Measurements from ENCODE around the gene NINL.
"Not testable (repeated sequence)": the region's sequence is repeated elsewhere in the genome, so short reads cannot be mapped to it uniquely, and the experiment has no call there.

NINL gene
- total RNA-seq = 1.2 to 2.1 reads per million in 2 donors

DNA sequence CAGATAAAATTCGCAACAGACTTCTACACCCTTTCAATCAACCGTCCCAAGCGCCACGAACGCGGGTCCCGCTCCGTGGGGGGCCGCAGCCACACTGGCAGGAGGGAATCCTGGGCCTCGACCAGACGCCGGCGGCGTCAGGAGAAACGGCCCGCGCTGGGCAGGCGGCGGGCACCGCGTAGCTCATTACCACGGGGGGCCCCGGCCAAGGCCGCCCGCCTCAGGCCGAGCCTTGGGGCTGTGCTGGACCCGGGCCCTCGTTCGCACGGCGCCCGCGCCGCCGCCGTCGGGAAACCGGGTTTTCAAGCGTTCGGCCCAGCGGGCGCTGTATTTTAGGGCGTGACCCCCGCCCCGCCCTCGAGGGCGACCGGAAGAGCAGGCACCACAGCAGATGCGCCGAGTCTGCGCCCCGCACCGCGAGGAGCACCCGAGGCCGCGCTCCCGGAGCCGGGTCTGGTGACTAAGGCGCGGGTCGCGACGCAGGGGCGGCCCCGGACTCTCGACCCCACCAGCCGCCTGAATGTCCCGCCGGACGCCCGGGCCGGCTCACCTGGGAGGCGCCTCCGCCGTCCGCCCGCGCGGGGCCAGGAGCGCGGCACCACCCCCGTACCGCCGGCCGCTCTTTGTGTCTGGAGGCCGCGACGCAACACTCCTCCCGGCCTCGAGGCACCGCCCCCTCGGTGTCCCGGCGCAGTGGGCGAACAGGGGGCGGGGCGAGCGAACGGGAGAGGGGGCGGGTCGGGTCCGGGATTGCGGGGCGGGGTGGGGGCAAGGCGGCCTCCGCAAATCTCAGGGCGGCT lies at the start of gene NINL:
TSS of gene NINL (minus strand) at position 627 of the 800 bp plus-strand sequence. CDS start 58,944 bp downstream, outside the sequence.
- DNase-seq = peak in 4 of 5 experiments; percentile 6 to 73 (median 34)

DNA sequence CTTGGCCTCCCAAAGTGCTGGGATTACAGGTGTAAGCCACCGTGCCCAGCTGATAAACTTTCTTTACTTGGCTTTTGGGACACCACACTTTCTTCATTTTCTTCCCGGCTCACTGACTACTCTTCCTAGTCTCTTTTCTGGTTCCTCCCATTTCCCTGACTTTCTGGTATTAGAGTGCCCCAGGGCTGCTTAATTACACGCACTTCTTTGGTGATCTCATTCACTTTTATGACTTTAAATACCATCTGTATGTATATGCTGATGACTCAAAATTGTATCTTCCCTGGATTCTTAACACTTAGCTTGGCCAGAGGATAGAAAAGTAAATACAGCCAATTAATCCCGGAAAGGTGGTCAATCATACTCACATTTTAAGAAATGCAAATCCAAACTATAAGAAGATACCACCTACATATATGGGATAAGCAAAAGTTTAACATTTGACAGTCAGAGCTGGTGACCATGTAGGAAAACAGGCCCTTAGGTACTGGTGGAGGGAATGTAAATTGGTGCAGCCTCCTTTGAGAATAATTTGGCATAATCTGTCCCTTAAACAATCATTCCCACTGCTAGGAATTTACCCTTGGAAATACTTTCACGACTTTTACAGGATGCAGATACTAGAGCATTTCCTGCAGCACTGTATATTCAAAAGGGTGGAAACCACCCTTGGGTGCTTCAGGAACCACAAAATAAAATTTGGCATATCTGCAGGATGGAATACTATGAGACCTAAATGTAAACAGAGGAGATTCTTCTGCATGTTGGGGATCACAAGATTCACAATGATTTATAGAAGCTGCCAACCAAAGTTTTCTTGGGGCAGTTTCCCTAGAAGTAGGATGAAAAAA lies 47.8 kb upstream of the NINL start:
- no peak for DNase-seq

DNA sequence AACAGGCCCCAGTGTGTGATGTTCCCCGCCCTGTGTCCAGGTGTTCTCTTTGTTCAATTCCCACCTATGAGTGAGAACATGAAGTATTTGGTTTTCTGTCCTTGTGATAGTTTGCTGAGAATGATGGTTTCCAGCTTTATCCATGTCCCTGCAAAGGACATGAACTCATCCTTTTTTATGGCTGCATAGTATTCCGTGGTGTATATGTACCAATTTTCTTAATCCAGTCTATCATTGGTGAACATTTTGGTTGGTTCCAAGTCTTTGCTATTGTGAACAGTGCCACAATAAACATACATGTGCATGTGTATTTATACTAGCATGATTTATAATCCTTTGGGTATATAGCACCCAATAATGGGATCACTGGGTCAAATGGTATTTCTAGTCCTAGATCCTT lies 45.3 kb upstream of the NINL start:
- DNase-seq = not testable (repeated sequence)

DNA sequence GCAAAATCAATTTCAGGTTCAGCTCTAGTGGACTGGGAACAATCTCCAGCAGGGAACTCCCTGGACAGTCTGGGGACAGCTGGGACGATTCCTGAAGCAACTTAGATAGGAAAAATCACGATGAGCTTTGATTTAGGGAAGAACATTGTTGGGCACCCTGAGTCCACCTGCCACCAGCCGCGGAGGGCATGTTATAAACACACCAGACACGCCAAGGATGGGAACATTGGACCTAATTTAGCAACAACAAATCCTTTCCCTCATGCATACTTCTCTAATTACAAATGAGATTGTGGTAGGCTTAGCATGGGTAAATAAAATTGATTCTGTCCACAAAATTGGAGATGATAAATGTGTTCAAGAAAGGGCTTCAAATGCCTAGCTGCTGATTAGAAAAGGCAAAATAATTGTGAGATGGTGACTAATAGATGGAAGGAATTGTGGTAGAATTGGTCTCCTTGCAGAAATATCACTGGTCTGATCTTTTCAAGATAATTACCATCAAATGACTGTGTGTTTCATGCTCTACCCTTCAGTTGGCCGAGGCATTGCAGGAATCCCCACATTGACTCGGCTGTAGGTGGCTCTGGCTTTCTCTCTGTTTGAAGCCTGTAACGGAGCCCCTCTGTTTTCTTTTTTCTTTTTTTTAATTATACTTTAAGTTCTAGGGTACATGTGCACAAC lies 44.6 kb upstream of the NINL start:
- peak in 1 of 5 experiments; percentile 57 for DNase-seq

DNA sequence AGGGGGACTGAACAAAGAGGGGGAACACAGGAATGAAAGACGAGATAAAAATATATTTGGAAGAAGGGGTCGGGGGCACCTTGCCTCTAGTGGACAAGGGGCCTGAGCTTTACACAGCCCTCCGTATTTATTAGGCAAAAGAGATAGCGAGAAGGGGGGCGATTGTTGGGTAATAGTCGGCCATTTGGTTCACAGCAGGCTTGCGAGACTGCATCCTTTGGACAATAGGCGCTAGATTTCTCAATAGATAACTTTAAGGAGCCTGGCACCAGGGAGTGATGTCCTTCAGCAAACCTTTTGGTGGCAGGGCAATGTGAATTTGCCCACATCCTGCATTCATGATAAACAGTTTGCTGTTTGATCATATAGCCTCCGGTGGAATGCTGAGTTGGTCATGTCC lies 41.4 kb upstream of the NINL start:
- DNase-seq = no peak

DNA sequence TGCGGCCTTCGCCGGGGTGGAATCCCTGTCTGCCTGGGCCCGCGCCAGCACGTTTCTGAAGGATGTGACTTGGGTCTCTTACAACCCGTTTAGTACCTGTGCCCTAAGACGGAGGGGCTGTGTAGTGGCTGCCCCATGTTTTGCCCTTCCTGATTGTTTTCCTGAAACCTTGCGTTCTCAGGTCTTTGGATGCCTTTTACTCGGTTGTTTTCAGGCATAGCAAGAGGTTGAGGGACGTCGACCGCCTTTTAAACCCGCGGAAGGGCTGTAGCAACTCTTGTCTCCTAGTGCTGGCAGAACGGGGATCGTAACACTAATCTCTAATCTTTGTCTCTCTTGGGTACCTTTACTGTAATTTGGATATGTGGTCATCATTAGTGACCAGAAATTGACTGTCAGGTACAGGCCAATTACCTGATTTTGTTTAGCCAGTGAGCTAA lies 39.2 kb upstream of the NINL start:
- no peak for DNase-seq

DNA sequence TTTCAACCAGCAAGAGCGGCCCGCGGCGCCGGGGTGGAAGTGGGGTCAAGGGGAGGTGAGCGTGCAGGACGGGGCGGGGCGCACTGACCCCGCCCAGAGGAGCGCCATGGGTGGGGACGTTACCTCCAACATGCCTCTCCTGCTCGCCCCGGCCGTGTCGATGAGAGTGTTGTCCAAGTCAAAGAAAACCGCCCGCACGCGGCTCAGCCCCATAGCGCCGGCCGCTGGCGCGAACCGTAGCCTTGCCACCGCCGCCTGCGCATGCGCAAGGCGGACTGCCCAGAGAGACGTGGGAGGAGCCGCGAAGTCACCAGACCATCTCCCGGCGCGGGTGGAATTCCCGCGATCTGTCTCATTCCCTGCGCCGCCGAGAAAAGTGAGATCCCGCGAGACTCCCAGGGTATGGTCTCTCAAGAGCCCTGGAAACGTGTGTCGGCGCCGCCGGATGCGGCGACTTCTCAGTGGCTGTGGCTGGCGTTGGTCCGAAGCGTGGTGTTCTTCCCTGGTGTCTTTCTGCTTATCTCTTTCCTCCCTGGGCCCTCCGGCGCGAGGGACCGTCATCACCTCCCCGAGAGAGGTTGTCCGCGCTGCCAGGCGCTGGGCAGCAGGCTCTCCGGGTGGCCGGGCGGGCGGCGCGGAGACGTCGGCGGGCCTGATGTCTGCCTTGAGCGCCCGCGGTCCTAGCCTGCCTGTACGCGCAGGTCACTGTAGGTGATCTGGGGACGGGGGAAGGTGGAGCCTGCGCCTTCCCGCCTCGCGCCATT lies 38.6 kb upstream of the NINL start, which contains the start of gene NANP:
TSS of gene NANP (minus strand) at position 279 of the 764 bp plus-strand sequence. CDS start at position 213, 66 bp downstream.
- DNase-seq = peak; percentile 51 to 94 (median 75)

DNA sequence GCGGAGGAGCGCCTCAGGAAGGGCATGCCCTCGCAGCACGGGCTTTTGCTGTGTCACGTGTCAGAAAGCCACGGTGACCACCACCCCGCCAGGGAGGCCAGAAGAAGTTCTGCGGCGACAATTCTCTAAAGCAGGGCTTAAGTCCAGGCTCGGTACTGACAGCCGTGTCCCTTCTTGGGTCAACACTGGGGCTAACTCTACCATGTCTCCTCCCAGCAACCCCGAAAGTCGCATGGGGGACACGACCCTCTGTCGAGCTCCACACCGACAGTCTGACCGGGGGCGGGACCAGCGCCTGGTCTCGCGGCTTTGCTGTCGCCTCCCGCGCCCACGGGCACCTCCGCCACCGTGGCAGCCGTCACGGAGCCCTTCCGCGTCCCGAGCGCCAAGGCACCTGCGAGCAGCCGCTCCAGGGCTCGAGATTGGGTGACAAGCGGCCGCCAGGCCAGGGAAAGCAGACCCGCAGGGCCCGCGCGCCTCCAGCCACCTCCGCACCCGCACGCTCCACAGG lies 37.9 kb upstream of the NINL start:
- DNase-seq = peak; percentile 3 to 37 (median 13)

DNA sequence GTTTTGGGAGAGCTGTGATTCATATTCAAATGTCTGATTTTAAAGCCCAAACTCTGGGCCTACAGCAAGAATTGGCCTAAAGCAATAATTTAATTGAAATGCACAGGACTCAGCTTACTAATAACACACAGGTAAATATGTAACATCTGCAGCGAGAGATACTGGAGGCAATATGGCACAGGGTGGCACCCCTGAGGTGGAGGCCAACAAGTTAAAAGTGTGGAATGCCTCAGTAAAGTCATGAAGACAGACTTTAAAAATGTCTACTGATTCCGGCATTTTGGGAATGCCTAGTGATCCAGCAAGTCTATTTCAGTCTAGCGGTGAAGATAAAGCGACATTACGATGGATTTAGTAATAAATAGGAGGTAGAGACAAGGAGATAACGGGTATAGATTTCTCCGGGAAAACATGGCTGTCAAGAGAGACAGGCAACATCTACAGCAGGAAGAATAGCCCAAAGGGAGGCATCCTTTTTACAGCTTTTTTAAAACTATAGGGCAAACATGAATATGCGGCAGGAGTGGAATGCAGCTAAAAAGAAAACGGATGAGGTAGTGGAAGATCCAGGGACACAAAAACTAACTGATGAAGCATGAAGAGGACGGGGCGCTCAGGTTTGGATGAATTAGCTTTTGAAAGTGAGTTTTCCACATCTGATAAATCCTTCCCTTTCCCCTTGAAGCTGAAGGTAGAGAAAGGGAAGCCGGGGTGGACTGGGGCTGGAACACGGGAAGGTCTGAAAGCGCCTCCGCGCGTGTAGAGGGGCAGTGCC lies 37.3 kb upstream of the NINL start:
- no peak for DNase-seq

DNA sequence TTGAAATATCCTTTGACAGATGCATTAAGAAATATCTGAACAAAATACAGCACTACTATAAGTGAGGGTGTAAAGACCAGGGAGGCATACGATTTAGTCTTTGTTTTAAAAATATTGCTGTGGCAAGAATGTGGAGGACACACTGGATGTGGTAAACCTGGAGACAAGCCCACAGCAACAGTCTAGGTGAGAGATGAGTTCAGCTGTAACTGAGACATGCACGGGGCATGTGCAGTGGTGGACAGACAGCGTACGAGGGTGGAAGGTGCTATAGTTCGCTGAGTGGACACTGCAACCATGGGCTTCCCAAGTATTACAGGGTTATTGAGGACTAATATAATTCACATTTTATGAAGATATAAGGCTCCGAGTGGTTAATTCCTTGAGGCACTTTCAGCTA lies 36.7 kb upstream of the NINL start:
- no peak for DNase-seq

DNA sequence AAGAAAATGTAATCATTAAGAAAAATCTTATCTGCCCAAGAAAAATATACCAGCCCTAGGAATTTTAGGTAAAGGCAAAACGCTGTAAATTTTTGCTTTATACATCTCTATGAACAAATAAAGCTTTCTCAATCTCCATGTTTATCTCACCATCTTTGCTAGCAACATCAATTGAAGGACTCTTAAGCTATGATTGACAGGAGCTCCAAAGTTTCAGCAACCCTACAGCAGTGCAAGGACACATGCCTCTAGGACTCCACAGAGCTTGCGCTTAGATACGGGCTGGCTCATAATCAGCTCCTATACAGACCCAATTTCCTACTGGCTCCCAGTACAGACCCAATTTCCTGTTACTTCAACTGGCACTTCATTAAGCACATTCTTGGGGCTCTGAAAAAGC lies 34.2 kb upstream of the NINL start:
- DNase-seq = no peak

DNA sequence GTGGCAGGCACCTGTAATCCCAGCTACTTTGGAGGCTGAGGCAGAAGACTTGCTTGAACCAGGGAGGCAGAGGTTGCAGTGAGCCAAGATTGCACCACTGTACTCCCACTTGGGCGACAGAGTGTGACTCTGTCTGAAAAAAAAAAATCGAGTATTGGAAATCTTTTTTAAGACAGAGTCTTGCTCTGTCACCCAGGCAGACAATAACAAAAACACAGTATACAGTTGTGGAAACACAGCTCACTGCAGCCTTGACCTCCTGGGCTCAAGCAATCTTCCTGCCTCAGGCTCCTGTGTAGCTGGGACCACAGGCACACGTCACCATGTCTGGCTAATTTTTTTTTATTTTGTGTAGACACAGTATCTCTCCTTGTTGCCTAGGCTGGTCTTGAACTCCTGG lies 23.4 kb upstream of the NINL start:
- no peak for DNase-seq

DNA sequence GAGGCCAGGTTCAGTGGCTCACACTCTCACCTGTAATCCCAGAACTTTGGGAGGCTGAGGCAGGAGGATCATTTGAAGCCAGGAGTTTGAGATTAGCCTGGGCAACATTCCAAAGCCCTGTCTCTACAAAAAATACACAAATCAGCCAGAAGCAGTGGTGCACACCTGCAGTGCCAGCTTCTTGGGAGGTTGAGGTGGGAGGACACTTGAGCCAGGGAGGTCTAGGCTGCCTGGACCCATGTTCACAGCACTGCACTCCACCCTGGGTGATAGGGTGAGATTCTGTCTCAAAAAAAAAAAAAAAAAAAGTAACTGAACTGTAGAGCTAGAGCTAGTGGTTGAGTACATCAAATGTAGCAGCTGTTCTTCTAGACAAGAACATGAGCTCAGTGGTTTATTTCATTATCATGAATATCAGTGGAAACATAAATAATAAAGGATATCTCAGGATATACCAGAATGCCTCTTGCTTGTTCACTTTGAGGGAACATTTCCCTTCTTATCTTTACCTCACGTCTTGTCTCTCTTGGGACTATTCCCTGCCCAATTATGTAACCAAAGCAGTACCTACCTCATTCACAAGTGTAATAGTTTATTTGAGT lies 20.9 kb upstream of the NINL start:
- no peak for DNase-seq

DNA sequence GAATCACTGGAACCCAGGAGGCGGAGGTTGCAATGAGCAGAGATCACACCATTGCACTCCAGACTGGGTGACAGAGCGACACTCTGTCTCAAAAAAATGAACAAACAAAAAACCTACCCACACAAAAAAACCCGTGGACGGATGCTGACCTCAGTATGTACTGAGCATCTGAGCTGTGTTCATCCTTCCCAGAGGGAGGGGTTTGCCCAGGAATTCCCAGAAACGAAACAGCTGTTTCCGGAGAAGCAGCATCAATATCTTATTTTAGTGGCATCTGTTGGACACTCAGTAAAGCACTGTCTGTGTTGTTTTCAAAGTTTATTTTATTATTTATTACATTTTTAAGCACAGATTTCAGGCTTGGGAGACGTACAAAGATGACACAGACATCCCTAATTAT lies 19.8 kb upstream of the NINL start:
- no peak for DNase-seq

DNA sequence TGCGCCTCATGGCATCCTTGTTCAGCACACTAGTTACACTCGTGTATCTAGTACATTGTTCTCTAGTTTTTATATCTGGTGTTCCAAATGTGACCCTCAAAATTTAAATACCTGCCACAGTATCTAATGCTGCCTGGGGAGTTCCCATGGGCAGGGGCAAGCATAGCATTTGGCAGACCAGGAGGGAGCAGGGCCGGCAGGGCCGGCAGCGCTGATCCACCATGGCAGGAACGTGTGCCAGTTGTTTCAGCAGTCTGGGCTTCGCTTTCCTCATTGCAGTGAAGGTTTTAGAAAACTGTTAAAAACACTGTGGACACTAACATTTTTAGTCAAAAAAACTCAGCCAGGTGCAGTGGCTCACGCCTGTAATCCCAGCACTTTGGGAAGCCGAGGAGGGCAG lies 19.3 kb upstream of the NINL start:
- no peak for DNase-seq

DNA sequence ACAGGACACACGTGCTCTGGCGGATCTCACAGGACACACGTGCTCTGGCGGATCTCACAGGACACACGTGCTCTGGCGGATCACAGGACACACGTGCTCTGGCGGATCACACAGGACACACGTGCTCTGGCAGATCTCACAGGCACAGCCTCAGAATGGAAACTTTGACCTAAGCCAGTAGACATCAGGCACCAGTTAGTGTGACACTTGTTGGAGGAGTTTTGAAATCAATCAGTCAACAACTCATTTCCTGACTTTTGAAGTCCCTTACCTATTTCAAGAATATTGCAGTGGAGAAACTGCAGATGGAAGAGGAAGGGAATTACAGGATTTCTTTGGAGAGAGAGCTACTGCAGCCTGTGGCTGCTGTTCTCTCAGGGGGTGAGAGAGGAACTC lies 17.6 kb upstream of the NINL start:
- peak in 1 of 5 experiments; percentile 46 for DNase-seq

DNA sequence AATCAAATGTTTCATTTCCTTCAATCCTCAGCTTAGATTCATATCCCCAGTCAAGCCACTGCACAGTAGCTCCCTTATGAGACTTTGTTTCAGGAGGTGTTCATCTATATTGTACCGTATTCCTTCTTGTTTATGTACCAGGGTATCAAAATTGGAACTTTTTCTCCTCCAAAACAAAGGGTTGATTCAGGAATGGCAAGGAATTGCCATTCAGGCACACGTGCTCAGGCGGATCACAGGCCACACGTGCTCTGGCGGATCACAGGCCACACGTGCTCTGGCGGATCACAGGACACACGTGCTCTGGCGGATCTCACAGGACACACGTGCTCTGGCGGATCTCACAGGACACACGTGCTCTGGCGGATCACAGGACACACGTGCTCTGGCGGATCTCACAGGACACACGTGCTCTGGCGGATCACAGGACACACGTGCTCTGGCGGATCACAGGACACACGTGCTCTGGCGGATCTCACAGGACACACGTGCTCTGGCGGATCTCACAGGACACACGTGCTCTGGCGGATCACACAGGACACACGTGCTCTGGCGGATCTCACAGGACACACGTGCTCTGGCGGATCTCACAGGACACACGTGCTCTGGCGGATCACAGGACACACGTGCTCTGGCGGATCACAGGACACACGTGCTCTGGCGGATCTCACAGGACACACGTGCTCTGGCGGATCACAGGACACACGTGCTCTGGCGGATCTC lies 17.0 kb upstream of the NINL start:
- DNase-seq = not testable (repeated sequence)

DNA sequence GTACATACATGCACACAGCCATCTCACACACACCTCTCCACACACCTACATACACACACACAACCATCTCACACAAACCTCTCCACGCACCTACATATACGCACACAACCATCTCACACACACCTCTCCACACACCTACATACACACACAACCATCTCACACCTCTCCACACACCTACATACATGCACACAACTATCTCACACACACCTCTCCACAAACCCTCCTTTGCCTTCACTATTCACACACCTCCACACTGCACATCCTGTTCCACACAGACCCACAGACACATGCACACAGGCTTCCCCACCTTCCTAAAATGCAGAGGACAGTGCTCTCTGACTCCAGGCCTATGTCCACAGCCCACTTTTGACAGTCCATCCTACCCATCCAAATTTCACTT lies 16.3 kb upstream of the NINL start:
- DNase-seq = no peak

DNA sequence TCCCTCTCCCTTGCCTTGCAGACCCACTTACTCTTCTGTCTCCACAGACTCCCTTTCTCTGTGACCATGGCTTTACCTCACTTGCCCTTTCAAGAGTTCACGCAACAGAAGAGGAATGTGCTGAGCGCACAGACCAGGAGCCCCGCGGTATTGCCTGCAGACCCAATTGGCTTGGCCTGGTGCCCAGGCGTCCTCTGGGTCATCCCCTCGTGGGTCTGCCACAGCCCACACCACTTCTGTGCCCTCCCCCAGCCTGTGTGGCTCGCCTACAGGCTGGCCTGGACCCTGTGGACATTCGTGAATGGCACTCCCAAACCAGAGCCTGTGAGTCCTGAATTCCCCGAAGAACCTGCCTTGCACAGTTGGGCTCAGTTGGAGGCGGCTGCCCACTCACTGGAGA lies 15.3 kb upstream of the NINL start:
- no peak for DNase-seq
